HPDE6-E6E7 (cell line): ENCODE results near the gene CSF3R.
A peak's percentile ranks its signal among the peaks of the same experiment; 100 is the strongest.

Experiments used
- DNase-seq: peaks from one replicate; pipeline ENCODE4 v3.0.0; 2011; ENCODE audit warnings: missing footprints; ENCODE audit errors: extremely low spot score

The CSF3R gene

GRCh38 chr1:36420836-36421317 lies 61.8 kb downstream of the CSF3R start:
- DNase-seq: peak; percentile 64

GRCh38 chr1:36420409-36420808 lies 62.3 kb downstream of the CSF3R start:
- DNase-seq: no peak

GRCh38 chr1:36419569-36419968 lies 63.1 kb downstream of the CSF3R start:
- no peak for DNase-seq

GRCh38 chr1:36419140-36419539 lies 63.6 kb downstream of the CSF3R start:
- DNase-seq: no peak

- no peak for DNase-seq
Measured at GRCh38 chr1:36417931-36418330, 64.8 kb downstream of the CSF3R start.
